HepG2 (cell line): Measurements from ENCODE around the gene RTCA. TPM values are rescaled to one million over a fixed set of nuclear protein-coding genes. Genes with fewer than 3 reads are reported as not detected.
A peak's percentile ranks its signal among the peaks of the same experiment; 100 is the strongest.

Experiments
- ATAC-seq: fragments of 200-7000 bp; cut with Tn5 transposase; 3 replicates; pipeline ENCODE4 v1.9.1; 2020; ENCODE audit warnings: mild to moderate bottlenecking, moderate library complexity
- BruUV-seq: library from RNA; stranded (reverse); fragments of 400-500 nt; replicated peaks from 2 replicates; lab custom pipeline; 2021; lab: Mats Ljungman, UMichigan
- CTCF ChIA-PET: fragments of 300-600 bp; formaldehyde crosslinking; extraction: SDS; loops from one replicate; lab custom pipeline; 2021; ENCODE audit warnings: low total read pairs, inconsistent platforms, low intra/inter-chr PET ratio; lab: Yijun Ruan, JAX
- POLR2A ChIA-PET: fragments of 350-600 bp; sonication (Branson Sonifier 250); formaldehyde crosslinking; loops from one replicate; lab custom pipeline; 2020; ENCODE audit warnings: antibody characterized with exemption, inconsistent platforms; lab: Yijun Ruan, JAX
- DNase-seq: peaks from one replicate; pipeline ENCODE4 v3.0.0-alpha.2; 2015; ENCODE audit warnings: low spot score
- FAIRE-seq: peaks from 3 replicates; lab custom pipeline; 2011; peaks lifted over from hg19 to GRCh38; lab: Jason Lieb, UNC
- H2AFZ ChIP-seq: one replicate; pipeline ENCODE4 v1.6.1; 2011; ENCODE audit warnings: low read length, inconsistent platforms
- H3K27ac ChIP-seq: fragments of 300-600 bp; 3 replicates; pipeline ENCODE4 v1.8.0; 2011; ENCODE audit warnings: mixed run types, mild to moderate bottlenecking, mixed read lengths, low read length, inconsistent platforms; ENCODE audit not compliant: insufficient read depth; ENCODE audit errors: extremely low read length
- H3K27me3 ChIP-seq, 2 experiments: fragments of 200-600 bp in 1 of 2; 2 replicates in 1 of 2; 3 replicates in 1 of 2; pipeline versions ENCODE4 v1.6.0 to v1.8.0; 2011; ENCODE audit warnings: low read length in 2 of 2, mild to moderate bottlenecking in 2 of 2, moderate library complexity in 2 of 2, inconsistent platforms in 1 of 2; ENCODE audit not compliant: insufficient read depth in 2 of 2, control insufficient read depth in 1 of 2
- H3K36me3 ChIP-seq, 2 experiments: fragments of 200-600 bp in 1 of 2; replicated peaks in 1 of 2; 2 replicates in 1 of 2; 3 replicates in 1 of 2; pipeline versions ENCODE4 v1.5.1 to v1.8.0; 2011; ENCODE audit warnings: low read length in 2 of 2, inconsistent platforms in 1 of 2; ENCODE audit not compliant: insufficient read depth in 2 of 2, control insufficient read depth in 1 of 2
- H3K4me1 ChIP-seq: 2 replicates; pipeline ENCODE4 v1.5.1; 2012; ENCODE audit warnings: low read length, inconsistent platforms; ENCODE audit not compliant: insufficient read depth
- H3K4me2 ChIP-seq: 2 replicates; pipeline ENCODE4 v1.6.0; 2011; ENCODE audit warnings: low read depth, low read length, inconsistent platforms
- H3K4me3 ChIP-seq, 3 experiments: fragments of 200-600 bp in 1 of 3; sonication (generic), shearing (Covaris generic) in 1 of 3; replicated peaks in 1 of 3; 2 replicates each; pipeline ENCODE4 v1.5.1; 2011 to 2016; ENCODE audit warnings: low read length in 3 of 3, inconsistent platforms in 2 of 3, low read depth in 2 of 3, mild to moderate bottlenecking in 2 of 3, control low read depth in 1 of 3, mixed read lengths in 1 of 3; ENCODE audit not compliant: insufficient read depth in 1 of 3
- H3K79me2 ChIP-seq: one replicate; pipeline ENCODE4 v1.6.1; 2011; ENCODE audit warnings: low read length, inconsistent platforms; ENCODE audit not compliant: insufficient read depth
- H3K9ac ChIP-seq: 2 replicates; pipeline ENCODE4 v1.6.0; 2011; ENCODE audit warnings: mild to moderate bottlenecking, low read depth, low read length, inconsistent platforms; ENCODE audit not compliant: insufficient read depth
- H3K9me3 ChIP-seq: 2 replicates; pipeline ENCODE4 v1.5.1; 2012; ENCODE audit warnings: mild to moderate bottlenecking, low read length
- H4K20me1 ChIP-seq: 2 replicates; pipeline ENCODE4 v1.6.0; 2011; ENCODE audit warnings: inconsistent platforms, mild to moderate bottlenecking, low read length, moderate library complexity; ENCODE audit not compliant: insufficient read depth
- PPARG ChIP-seq: conservative IDR thresholded peaks from 2 replicates; pipeline ENCODE4 v1.6.1; 2016; ENCODE audit warnings: missing biosample characterization, missing genetic modification reagents
- WGBS: methylation state at CpG from one replicate; pipeline ENCODE4 v1.1.6; 2017; ENCODE audit warnings: low lambda C conversion rate; 5-methylcytosine and 5-hydroxymethylcytosine counted together
- in situ Hi-C: cut with HindIII; loops from 2 replicates; pipeline ENCODE4 v1.10.0; 2017; ENCODE audit warnings: low pct_unique_long_range_greater_than_20kb; ENCODE audit not compliant: extremely low pct_ligation_motif_present
- intact Hi-C: fragments of 100-400 bp; cut with micrococcal nuclease; formaldehyde crosslinking; loops from one replicate; pipeline ENCODE4 v1.10.0; 2022; ENCODE audit not compliant: unreplicated experiment
- polyA plus RNA-seq, 8 experiments: library from polyadenylated mRNA; depleted of rRNA in 3 of 8; stranded (reverse) in 7 of 8; unstranded in 1 of 8; fragments of >200 nt; fragmentation: Illumina TruSeq in 4 of 8; extraction: Trizol in 4 of 8; gene quantifications; 2 replicates each; pipeline versions ENCODE4 v1.2.1 to v1.2.3, GENCODE V29; 2011 to 2016; ENCODE audit warnings: low read depth in 4 of 8, missing spikeins in 1 of 8, mixed read lengths in 1 of 8; ENCODE audit not compliant: insufficient read depth in 1 of 8
- total RNA-seq, 5 experiments: library from RNA; depleted of rRNA; stranded (reverse); fragments of >200 nt; fragmentation: Illumina TruSeq; extraction: Trizol; gene quantifications; 2 replicates each; pipeline ENCODE4 v1.2.3, GENCODE V29; 2016; ENCODE audit warnings: low read depth in 1 of 5
- TF ChIP-seq, protein P1 (sequence below): sonication (generic); formaldehyde crosslinking; IDR thresholded peaks from 2 replicates; pipeline ENCODE4 v1.4.0; 2020; ENCODE audit warnings: mild to moderate bottlenecking, missing genetic modification reagents, borderline replicate concordance

The RTCA gene
- total and polyA plus RNA-seq, 2 of the 13 experiments (the other 11 are each of a cell fraction or from before 2014, with no cell fraction given), result 22.7 to 31.0 TPM

GRCh38 chr1:100250264-100250663, 15.8 kb upstream of the RTCA start:
- in situ Hi-C loops, result no loop called here
- no peaks in the 10 kb centered on the region for H4K20me1 ChIP-seq
- H3K4me1 ChIP-seq, result peaks cover 37% of the 10 kb centered on the region
- WGBS, result 5% methylated on average over 1 of the region's 1 CpG
- TF ChIP-seq, protein P1, sequence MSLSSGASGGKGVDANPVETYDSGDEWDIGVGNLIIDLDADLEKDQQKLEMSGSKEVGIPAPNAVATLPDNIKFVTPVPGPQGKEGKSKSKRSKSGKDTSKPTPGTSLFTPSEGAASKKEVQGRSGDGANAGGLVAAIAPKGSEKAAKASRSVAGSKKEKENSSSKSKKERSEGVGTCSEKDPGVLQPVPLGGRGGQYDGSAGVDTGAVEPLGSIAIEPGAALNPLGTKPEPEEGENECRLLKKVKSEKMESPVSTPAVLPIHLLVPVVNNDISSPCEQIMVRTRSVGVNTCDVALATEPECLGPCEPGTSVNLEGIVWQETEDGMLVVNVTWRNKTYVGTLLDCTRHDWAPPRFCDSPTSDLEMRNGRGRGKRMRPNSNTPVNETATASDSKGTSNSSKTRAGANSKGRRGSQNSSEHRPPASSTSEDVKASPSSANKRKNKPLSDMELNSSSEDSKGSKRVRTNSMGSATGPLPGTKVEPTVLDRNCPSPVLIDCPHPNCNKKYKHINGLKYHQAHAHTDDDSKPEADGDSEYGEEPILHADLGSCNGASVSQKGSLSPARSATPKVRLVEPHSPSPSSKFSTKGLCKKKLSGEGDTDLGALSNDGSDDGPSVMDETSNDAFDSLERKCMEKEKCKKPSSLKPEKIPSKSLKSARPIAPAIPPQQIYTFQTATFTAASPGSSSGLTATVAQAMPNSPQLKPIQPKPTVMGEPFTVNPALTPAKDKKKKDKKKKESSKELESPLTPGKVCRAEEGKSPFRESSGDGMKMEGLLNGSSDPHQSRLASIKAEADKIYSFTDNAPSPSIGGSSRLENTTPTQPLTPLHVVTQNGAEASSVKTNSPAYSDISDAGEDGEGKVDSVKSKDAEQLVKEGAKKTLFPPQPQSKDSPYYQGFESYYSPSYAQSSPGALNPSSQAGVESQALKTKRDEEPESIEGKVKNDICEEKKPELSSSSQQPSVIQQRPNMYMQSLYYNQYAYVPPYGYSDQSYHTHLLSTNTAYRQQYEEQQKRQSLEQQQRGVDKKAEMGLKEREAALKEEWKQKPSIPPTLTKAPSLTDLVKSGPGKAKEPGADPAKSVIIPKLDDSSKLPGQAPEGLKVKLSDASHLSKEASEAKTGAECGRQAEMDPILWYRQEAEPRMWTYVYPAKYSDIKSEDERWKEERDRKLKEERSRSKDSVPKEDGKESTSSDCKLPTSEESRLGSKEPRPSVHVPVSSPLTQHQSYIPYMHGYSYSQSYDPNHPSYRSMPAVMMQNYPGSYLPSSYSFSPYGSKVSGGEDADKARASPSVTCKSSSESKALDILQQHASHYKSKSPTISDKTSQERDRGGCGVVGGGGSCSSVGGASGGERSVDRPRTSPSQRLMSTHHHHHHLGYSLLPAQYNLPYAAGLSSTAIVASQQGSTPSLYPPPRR (CRISPR knock-in tag), result no peak
- TF ChIP-seq PPARG (CRISPR knock-in tag), result 0 out of 2 replicates have a peak, but pooled peaks have one; percentile 2
- no peak overlapping the region for H3K27ac ChIP-seq
- no TSS peak for BruUV-seq
- 0 out of 2 replicates have a peak overlapping the region, but pooled peaks have one; percentile 95 for H3K9ac ChIP-seq
- ChIA-PET POLR2A (interaction anchor here (0.6 to 4.3 kb wide), 12 partner anchors 10 to 645 kb away, joined by 3 to 69 read pairs (median 4); partner anchors contain the start of genes CDC14A, EXTL2, RTCA and SASS6), CTCF (no interaction called here)
- intact Hi-C loops, result loop anchor here (5.0 kb wide), 1 partner anchor 102 kb away; the partner anchor contains the start of gene CDC14A
- H3K4me2 ChIP-seq, result peak overlapping the region; percentile 96
- H3K4me3 ChIP-seq, result peak overlapping the region; percentile 64 to 96 (median 71)
- no peaks in the 10 kb centered on the region for H3K9me3 ChIP-seq
- ATAC-seq (no peak), FAIRE-seq (no peak), DNase-seq (no peak)
- peaks cover 20% of the 10 kb centered on the region for H3K79me2 ChIP-seq
- no peaks in the 10 kb centered on the region for H3K36me3 ChIP-seq
- H3K27me3 ChIP-seq, result peaks cover 0 to 3% of the 10 kb centered on the region in 2 experiments; a peak in 1 of 5 replicates
- H2AFZ ChIP-seq, result peak overlapping the region; percentile 85
